T-helper 1 cell treated with Interleukin-12 subunit alpha and Interleukin-12 subunit beta and Interleukin-4 antibody, amounts not matched to agents 30 μg/mL and 1 μg/mL, for 36 hours (primary cell): Measurements from ENCODE around the gene SLC22A7.
A peak's percentile ranks its signal among the peaks of the same experiment; 100 is the strongest.
"Not testable (repeated sequence)": the region's sequence is repeated elsewhere in the genome, so short reads cannot be mapped to it uniquely, and the experiment has no call there.

Source experiments
- H3K27ac Mint-ChIP-seq: one replicate; pipeline ENCODE4 v1.8.0; 2021; ENCODE audit warnings: mild to moderate bottlenecking, mixed read lengths
- H3K27me3 Mint-ChIP-seq: one replicate; pipeline ENCODE4 v1.8.0; 2021; ENCODE audit warnings: low read depth, mixed read lengths
- H3K36me3 Mint-ChIP-seq: one replicate; pipeline ENCODE4 v1.8.0; 2021; ENCODE audit warnings: low read depth, mixed read lengths
- H3K4me1 Mint-ChIP-seq: one replicate; pipeline ENCODE4 v1.8.0; 2021; ENCODE audit warnings: low read depth, mixed read lengths
- H3K4me3 Mint-ChIP-seq: one replicate; pipeline ENCODE4 v1.8.0; 2021; ENCODE audit warnings: mild to moderate bottlenecking, moderate library complexity, mixed read lengths
- H3K9me3 Mint-ChIP-seq: one replicate; pipeline ENCODE4 v1.8.0; 2021; ENCODE audit warnings: mixed read lengths

The SLC22A7 gene

GRCh38 chr6:43296780-43297497 is 1.1 kb upstream of the SLC22A7 start:
- no peak overlapping the region for H3K4me3 Mint-ChIP-seq
- H3K27me3 Mint-ChIP-seq: peaks cover 19% of the 10 kb centered on the region
- no peak overlapping the region for H3K27ac Mint-ChIP-seq
- H3K4me1 Mint-ChIP-seq: no peaks in the 10 kb centered on the region
- H3K36me3 Mint-ChIP-seq: no peaks in the 10 kb centered on the region
- no peaks in the 10 kb centered on the region for H3K9me3 Mint-ChIP-seq

GRCh38 chr6:43298565-43299337 is 691 bp downstream of the SLC22A7 start:
- Mint-ChIP-seq H3K27ac (no peak overlapping the region), H3K27me3 (peaks cover 14% of the 10 kb centered on the region), H3K4me3 (no peak overlapping the region), H3K9me3 (no peaks in the 10 kb centered on the region), H3K36me3 (no peaks in the 10 kb centered on the region), H3K4me1 (no peaks in the 10 kb centered on the region)

GRCh38 chr6:43299338-43300293 is 1.6 kb downstream of the SLC22A7 start:
- Mint-ChIP-seq H3K4me1 (no peaks in the 10 kb centered on the region), H3K4me3 (no peak overlapping the region), H3K36me3 (no peaks in the 10 kb centered on the region), H3K27ac (no peak overlapping the region), H3K27me3 (peaks cover 14% of the 10 kb centered on the region), H3K9me3 (no peaks in the 10 kb centered on the region)

- H3K4me1 Mint-ChIP-seq: no peaks in the 10 kb centered on the region
- H3K27ac Mint-ChIP-seq: no peak overlapping the region
- H3K4me3 Mint-ChIP-seq: no peak overlapping the region
- H3K36me3 Mint-ChIP-seq: no peaks in the 10 kb centered on the region
- peaks cover 14% of the 10 kb centered on the region for H3K27me3 Mint-ChIP-seq
- no peaks in the 10 kb centered on the region for H3K9me3 Mint-ChIP-seq
Observed at GRCh38 chr6:43301081-43301870, 3.2 kb downstream of the SLC22A7 start.

GRCh38 chr6:43302126-43302525 is 4.1 kb downstream of the SLC22A7 start:
- H3K4me3 Mint-ChIP-seq: no peak overlapping the region
- no peaks in the 10 kb centered on the region for H3K9me3 Mint-ChIP-seq

GRCh38 chr6:43303006-43303405 is 4.9 kb downstream of the SLC22A7 start:
- H3K4me1 Mint-ChIP-seq, H3K9me3 Mint-ChIP-seq, H3K27ac Mint-ChIP-seq, H3K36me3 Mint-ChIP-seq, H3K4me3 Mint-ChIP-seq: not testable (repeated sequence)
- H3K27me3 Mint-ChIP-seq: peaks cover 17% of the 10 kb centered on the region

More at GRCh38 chr6:43302126-43302525, 4.1 kb downstream of the SLC22A7 start:
- H3K4me1 Mint-ChIP-seq: no peaks in the 10 kb centered on the region
- H3K27ac Mint-ChIP-seq: no peak overlapping the region
- peaks cover 11% of the 10 kb centered on the region for H3K27me3 Mint-ChIP-seq
- no peaks in the 10 kb centered on the region for H3K36me3 Mint-ChIP-seq

- Mint-ChIP-seq H3K9me3 (no peaks in the 10 kb centered on the region), H3K4me1 (peaks cover 5% of the 10 kb centered on the region), H3K4me3 (no peak overlapping the region), H3K27me3 (peaks cover 18% of the 10 kb centered on the region), H3K27ac (no peak overlapping the region), H3K36me3 (no peaks in the 10 kb centered on the region)
Observed at GRCh38 chr6:43303751-43304331, 5.8 kb downstream of the SLC22A7 start.

GRCh38 chr6:43304361-43304760 is 6.3 kb downstream of the SLC22A7 start:
- Mint-ChIP-seq H3K27ac (no peak overlapping the region), H3K4me3 (no peak overlapping the region), H3K4me1 (peaks cover 5% of the 10 kb centered on the region), H3K9me3 (no peaks in the 10 kb centered on the region), H3K36me3 (no peaks in the 10 kb centered on the region), H3K27me3 (peaks cover 17% of the 10 kb centered on the region)

GRCh38 chr6:43304882-43305281 is 6.8 kb downstream of the SLC22A7 start:
- Mint-ChIP-seq H3K4me3 (no peak overlapping the region), H3K27ac (no peak overlapping the region), H3K36me3 (no peaks in the 10 kb centered on the region), H3K27me3 (peaks cover 15% of the 10 kb centered on the region), H3K9me3 (no peaks in the 10 kb centered on the region), H3K4me1 (peaks cover 5% of the 10 kb centered on the region)

- no peak overlapping the region for H3K4me3 Mint-ChIP-seq
- peaks cover 16% of the 10 kb centered on the region for H3K27me3 Mint-ChIP-seq
- H3K27ac Mint-ChIP-seq: no peak overlapping the region
- H3K9me3 Mint-ChIP-seq: no peaks in the 10 kb centered on the region
- H3K36me3 Mint-ChIP-seq: no peaks in the 10 kb centered on the region
- H3K4me1 Mint-ChIP-seq: peaks cover 5% of the 10 kb centered on the region
Observed at GRCh38 chr6:43306086-43306485, 8.0 kb downstream of the SLC22A7 start.

GRCh38 chr6:43307451-43308100 is 9.5 kb downstream of the SLC22A7 start:
- Mint-ChIP-seq H3K27me3 (peaks cover 21% of the 10 kb centered on the region), H3K4me3 (peak overlapping the region; percentile 8), H3K36me3 (no peaks in the 10 kb centered on the region), H3K27ac (no peak overlapping the region), H3K9me3 (no peaks in the 10 kb centered on the region), H3K4me1 (peaks cover 5% of the 10 kb centered on the region)

- H3K4me1 Mint-ChIP-seq: peaks cover 5% of the 10 kb centered on the region
- peaks cover 21% of the 10 kb centered on the region for H3K27me3 Mint-ChIP-seq
- no peaks in the 10 kb centered on the region for H3K9me3 Mint-ChIP-seq
- no peak within 1 kb of the TSS for H3K27ac Mint-ChIP-seq
- H3K36me3 Mint-ChIP-seq: no peaks in the 10 kb centered on the region
- peak within 1 kb of the TSS; percentile 74 for H3K4me3 Mint-ChIP-seq
Observed at GRCh38 chr6:43308101-43308989, 10.3 kb downstream of the SLC22A7 start, which contains the start of gene CRIP3. TSS of gene CRIP3 (minus strand) at chr6:43308826. CDS start at chr6:43308792, 34 bp downstream.
